Activated naive CD4-positive, alpha-beta T cell treated with anti-CD3 and anti-CD28 coated beads, Interleukin-2, amount 10 ng/mL, durations not matched to agents 7 days and 5 days (primary cell): ENCODE results near the gene CYP27C1.
"Not testable (repeated sequence)": the region's sequence is repeated elsewhere in the genome, so short reads cannot be mapped to it uniquely, and the experiment has no call there.

ENCODE experiments used
- CTCF ChIA-PET: fragments of 350-600 bp; sonication (Branson Sonifier 250); formaldehyde crosslinking; loops from one replicate; lab custom pipeline; 2021; ENCODE audit warnings: antibody characterized with exemption; lab: Charles Lee
- DNase-seq: peaks from one replicate; pipeline ENCODE4 v3.0.0-alpha.2; 2020
- H3K27ac Mint-ChIP-seq: one replicate; pipeline ENCODE4 v1.8.0; 2021; ENCODE audit warnings: mild to moderate bottlenecking, moderate library complexity, mixed read lengths
- H3K27me3 Mint-ChIP-seq: one replicate; pipeline ENCODE4 v1.8.0; 2021; ENCODE audit warnings: mild to moderate bottlenecking, mixed read lengths
- H3K36me3 Mint-ChIP-seq: one replicate; pipeline ENCODE4 v1.8.0; 2021; ENCODE audit warnings: mixed read lengths
- H3K4me1 Mint-ChIP-seq: one replicate; pipeline ENCODE4 v1.8.0; 2021; ENCODE audit warnings: mixed read lengths
- H3K4me3 Mint-ChIP-seq: one replicate; pipeline ENCODE4 v1.8.0; 2021; ENCODE audit warnings: mild to moderate bottlenecking, moderate library complexity, mixed read lengths
- H3K9me3 Mint-ChIP-seq: one replicate; pipeline ENCODE4 v1.8.0; 2021; ENCODE audit warnings: mixed read lengths

CYP27C1 gene, protein sequence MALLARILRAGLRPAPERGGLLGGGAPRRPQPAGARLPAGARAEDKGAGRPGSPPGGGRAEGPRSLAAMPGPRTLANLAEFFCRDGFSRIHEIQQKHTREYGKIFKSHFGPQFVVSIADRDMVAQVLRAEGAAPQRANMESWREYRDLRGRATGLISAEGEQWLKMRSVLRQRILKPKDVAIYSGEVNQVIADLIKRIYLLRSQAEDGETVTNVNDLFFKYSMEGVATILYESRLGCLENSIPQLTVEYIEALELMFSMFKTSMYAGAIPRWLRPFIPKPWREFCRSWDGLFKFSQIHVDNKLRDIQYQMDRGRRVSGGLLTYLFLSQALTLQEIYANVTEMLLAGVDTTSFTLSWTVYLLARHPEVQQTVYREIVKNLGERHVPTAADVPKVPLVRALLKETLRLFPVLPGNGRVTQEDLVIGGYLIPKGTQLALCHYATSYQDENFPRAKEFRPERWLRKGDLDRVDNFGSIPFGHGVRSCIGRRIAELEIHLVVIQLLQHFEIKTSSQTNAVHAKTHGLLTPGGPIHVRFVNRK

DNA sequence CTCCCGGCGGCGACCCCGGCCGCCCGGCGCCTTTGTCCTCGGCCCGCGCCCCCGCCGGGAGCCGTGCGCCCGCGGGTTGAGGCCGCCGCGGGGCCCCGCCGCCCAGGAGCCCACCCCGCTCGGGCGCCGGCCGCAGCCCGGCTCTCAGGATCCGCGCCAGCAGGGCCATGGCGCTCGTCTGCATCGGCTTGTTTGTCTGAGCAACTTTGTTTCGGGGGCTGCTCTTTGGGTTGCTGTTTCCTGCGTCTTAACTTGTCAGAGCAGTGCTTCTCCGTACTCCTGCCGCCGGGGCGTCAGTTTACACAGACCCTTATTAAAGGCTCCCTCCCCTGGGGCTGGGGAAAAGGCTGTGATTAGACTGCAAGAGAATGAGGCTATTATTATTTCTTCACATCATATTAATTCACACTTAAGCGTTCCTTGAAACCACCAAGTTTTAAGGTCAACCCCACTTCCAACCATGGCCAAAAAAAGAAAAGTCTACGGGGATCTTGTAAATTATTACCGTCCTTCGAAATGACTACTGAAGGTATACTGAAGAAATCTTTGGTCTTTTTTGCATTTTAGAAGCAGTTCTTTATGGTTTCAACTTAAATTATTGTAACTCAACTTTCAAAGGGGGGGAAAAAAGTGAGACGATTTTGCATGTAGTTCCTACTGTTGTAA lies at the start of gene CYP27C1:
CYP27C1 (minus strand) TSS at position 198 of the 666 bp plus-strand sequence; CDS start at position 169, 29 bp downstream.
- DNase-seq, result peak; percentile 26
- Mint-ChIP-seq H3K9me3 (no peaks in the 10 kb centered on the region), H3K4me3 (peak within 1 kb of the TSS; percentile 68), H3K27ac (no peak within 1 kb of the TSS), H3K36me3 (peaks cover 2% of the 10 kb centered on the region), H3K4me1 (peaks cover 16% of the 10 kb centered on the region), H3K27me3 (peaks cover 86% of the 10 kb centered on the region)
- CTCF ChIA-PET, result no interaction called here

DNA sequence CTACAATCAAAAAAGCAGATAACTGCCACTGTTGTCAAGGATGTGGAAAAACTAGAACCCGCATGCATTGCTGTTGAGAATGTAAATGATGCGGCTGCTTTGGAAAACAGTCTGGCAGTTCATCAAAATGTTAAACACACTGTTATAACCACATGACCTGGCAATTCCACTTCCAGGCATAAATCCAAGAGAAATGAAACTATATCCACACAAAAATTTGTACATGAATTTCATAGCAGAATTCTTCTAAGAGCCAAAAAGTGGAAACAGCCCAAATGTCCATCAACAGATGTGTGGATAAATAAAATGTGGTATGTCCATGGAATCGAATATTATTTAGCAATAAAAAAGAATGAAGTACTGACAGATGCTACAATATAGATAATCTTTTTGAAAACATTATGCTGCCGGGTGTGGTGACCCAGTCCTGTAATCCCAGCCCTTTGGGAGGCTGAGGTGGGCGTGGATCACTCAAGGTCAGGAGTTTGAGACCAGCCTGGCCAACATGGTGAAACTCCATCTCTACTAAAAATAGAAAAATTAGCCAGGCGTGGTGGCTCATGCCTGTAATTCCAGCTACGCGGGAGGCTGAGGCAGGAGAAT lies 41.8 kb upstream of the CYP27C1 start:
- CTCF ChIA-PET, result no interaction called here
- no peak overlapping the region for H3K27ac Mint-ChIP-seq
- no peak for DNase-seq

GRCh38 chr2:127259355-127259754 lies 39.3 kb upstream of the CYP27C1 start:
- Mint-ChIP-seq H3K36me3 (peaks cover 47% of the 10 kb centered on the region), H3K9me3 (no peaks in the 10 kb centered on the region), H3K27ac (no peak overlapping the region), H3K4me1 (no peaks in the 10 kb centered on the region), H3K4me3 (no peak overlapping the region), H3K27me3 (no peaks in the 10 kb centered on the region)
- DNase-seq, result no peak
- CTCF ChIA-PET, result no interaction called here

More for the DNA sequence above, 41.8 kb upstream of the CYP27C1 start:
- H3K4me3 Mint-ChIP-seq, result no peak overlapping the region
- peaks cover 42% of the 10 kb centered on the region for H3K36me3 Mint-ChIP-seq
- H3K4me1 Mint-ChIP-seq, result no peaks in the 10 kb centered on the region
- H3K9me3 Mint-ChIP-seq, result no peaks in the 10 kb centered on the region
- no peaks in the 10 kb centered on the region for H3K27me3 Mint-ChIP-seq

GRCh38 chr2:127256866-127257265 lies 36.8 kb upstream of the CYP27C1 start:
- Mint-ChIP-seq H3K36me3 (peaks cover 42% of the 10 kb centered on the region), H3K27me3 (no peaks in the 10 kb centered on the region), H3K4me3 (no peak overlapping the region), H3K27ac (no peak overlapping the region), H3K9me3 (no peaks in the 10 kb centered on the region), H3K4me1 (no peaks in the 10 kb centered on the region)
- CTCF ChIA-PET, result no interaction called here
- no peak for DNase-seq

DNA sequence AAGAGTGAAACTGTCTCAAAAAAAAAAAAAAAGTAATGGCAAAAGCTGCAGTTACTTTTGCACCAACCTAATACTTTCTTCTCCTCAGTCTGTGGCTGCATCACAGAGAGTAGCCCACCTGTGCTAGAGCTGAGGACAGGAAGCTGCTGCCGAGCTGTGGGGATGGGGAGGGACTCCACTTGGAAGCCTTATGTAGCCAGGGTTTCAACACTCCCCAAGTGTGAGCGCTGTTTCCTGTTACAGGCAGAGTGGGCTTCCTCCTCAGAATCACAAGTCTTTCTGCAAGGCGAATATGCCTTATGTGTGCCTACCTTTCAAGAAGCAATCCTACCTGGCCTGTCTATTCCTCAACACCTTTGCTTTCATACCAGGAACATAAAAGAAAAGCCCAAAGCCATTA lies 36.3 kb upstream of the CYP27C1 start:
- DNase-seq, result no peak
- no peaks in the 10 kb centered on the region for H3K9me3 Mint-ChIP-seq
- CTCF ChIA-PET, result no interaction called here
- no peak overlapping the region for H3K4me3 Mint-ChIP-seq
- no peak overlapping the region for H3K27ac Mint-ChIP-seq
- H3K36me3 Mint-ChIP-seq, result peaks cover 41% of the 10 kb centered on the region
- no peaks in the 10 kb centered on the region for H3K4me1 Mint-ChIP-seq
- no peaks in the 10 kb centered on the region for H3K27me3 Mint-ChIP-seq

DNA sequence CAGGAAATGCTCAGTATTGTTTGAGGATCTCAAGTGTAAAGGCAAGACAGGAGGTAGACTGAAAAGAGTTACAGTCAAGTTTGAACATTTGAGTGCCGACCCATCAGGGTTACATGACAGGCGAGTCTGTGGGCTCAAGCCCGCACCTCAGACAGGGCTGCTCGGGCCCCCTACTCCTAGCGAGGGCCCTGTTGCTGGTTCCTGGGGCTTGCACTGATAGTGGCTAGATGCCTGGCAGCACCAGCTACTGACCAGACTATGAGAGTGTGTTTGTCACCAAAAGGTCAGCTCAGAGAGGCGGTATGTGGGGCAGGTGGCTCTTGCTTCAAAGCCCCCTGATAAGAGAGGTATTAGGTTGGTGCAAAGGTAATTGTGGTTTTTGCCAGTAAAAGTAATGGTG lies 35.6 kb upstream of the CYP27C1 start:
- peaks cover 41% of the 10 kb centered on the region for H3K36me3 Mint-ChIP-seq
- CTCF ChIA-PET, result no interaction called here
- no peaks in the 10 kb centered on the region for H3K9me3 Mint-ChIP-seq
- H3K27ac Mint-ChIP-seq, result no peak overlapping the region
- H3K4me1 Mint-ChIP-seq, result no peaks in the 10 kb centered on the region
- H3K27me3 Mint-ChIP-seq, result no peaks in the 10 kb centered on the region
- H3K4me3 Mint-ChIP-seq, result no peak overlapping the region
- no peak for DNase-seq

- Mint-ChIP-seq H3K27ac (peak overlapping the region; percentile 50), H3K9me3 (no peaks in the 10 kb centered on the region), H3K27me3 (no peaks in the 10 kb centered on the region), H3K36me3 (peaks cover 38% of the 10 kb centered on the region), H3K4me3 (no peak overlapping the region), H3K4me1 (no peaks in the 10 kb centered on the region)
- no peak for DNase-seq
- CTCF ChIA-PET, result no interaction called here
Measured at GRCh38 chr2:127255146-127255545, 35.0 kb upstream of the CYP27C1 start.

GRCh38 chr2:127254386-127254981 lies 34.4 kb upstream of the CYP27C1 start:
- Mint-ChIP-seq H3K27ac (no peak overlapping the region), H3K36me3 (peaks cover 33% of the 10 kb centered on the region), H3K4me3 (no peak overlapping the region), H3K9me3 (no peaks in the 10 kb centered on the region), H3K27me3 (no peaks in the 10 kb centered on the region), H3K4me1 (no peaks in the 10 kb centered on the region)
- CTCF ChIA-PET, result no interaction called here
- DNase-seq, result no peak

- H3K27ac Mint-ChIP-seq, H3K4me1 Mint-ChIP-seq, DNase-seq, CTCF ChIA-PET, H3K4me3 Mint-ChIP-seq, H3K36me3 Mint-ChIP-seq, H3K27me3 Mint-ChIP-seq: not testable (repeated sequence)
- peaks cover 18% of the 10 kb centered on the region for H3K9me3 Mint-ChIP-seq
Measured at GRCh38 chr2:127241184-127241583, 21.1 kb upstream of the CYP27C1 start.

DNA sequence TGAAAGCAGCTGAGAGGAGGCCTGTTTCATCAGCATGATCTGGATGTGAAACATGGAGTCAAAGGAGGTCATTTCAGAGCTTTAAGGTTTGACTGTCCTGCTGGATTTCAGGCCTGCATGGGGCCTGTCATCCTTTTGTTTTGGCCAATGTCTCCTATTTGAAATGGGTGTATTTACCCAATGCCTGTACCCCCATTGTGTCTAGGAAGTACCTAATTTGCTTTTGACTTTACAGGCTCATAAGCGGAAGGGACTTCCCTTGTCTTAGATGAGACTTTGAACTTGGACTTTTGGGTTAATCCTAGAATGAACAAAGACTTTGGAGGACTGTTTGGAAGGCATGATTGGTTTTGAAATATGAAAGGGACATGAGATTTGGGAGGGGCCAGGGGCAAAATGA lies 19.3 kb upstream of the CYP27C1 start:
- no peaks in the 10 kb centered on the region for H3K36me3 Mint-ChIP-seq
- peaks cover 18% of the 10 kb centered on the region for H3K9me3 Mint-ChIP-seq
- H3K27me3 Mint-ChIP-seq, result peaks cover 11% of the 10 kb centered on the region
- DNase-seq, result no peak
- CTCF ChIA-PET, result no interaction called here
- no peaks in the 10 kb centered on the region for H3K4me1 Mint-ChIP-seq
- H3K27ac Mint-ChIP-seq, result no peak overlapping the region
- H3K4me3 Mint-ChIP-seq, result no peak overlapping the region

DNA sequence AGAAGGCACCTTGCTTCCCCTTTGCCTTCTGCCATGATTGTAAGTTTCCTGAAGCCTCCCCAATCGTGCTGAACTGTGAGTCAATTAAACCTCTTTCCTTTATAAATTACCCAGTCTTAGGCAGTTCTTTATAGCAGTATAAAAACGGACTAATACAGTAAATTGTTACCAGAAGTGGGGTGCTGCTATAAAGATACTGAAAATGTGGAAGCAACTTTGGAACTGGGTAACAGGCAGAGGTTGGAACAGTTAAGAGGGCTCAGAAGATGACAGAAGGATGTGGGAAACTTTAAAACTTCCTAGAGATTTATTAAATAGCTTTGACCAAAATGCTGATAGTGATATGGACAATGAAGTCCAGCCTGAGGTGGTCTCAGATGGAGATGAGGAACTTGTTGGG lies 17.7 kb upstream of the CYP27C1 start:
- H3K4me1 Mint-ChIP-seq, H3K27ac Mint-ChIP-seq, H3K4me3 Mint-ChIP-seq, DNase-seq, H3K36me3 Mint-ChIP-seq, CTCF ChIA-PET: not testable (repeated sequence)
- peaks cover 11% of the 10 kb centered on the region for H3K27me3 Mint-ChIP-seq
- H3K9me3 Mint-ChIP-seq, result peaks cover 18% of the 10 kb centered on the region

GRCh38 chr2:127235082-127235702 lies 15.1 kb upstream of the CYP27C1 start:
- Mint-ChIP-seq H3K36me3 (no peaks in the 10 kb centered on the region), H3K4me1 (no peaks in the 10 kb centered on the region), H3K27ac (no peak overlapping the region), H3K9me3 (peaks cover 8% of the 10 kb centered on the region), H3K4me3 (no peak overlapping the region), H3K27me3 (peaks cover 4% of the 10 kb centered on the region)
- no peak for DNase-seq
- CTCF ChIA-PET, result no interaction called here

GRCh38 chr2:127233710-127234109 lies 13.6 kb upstream of the CYP27C1 start:
- no peaks in the 10 kb centered on the region for H3K4me1 Mint-ChIP-seq
- H3K9me3 Mint-ChIP-seq, result peaks cover 6% of the 10 kb centered on the region
- no peak for DNase-seq
- CTCF ChIA-PET, result no interaction called here
- H3K36me3 Mint-ChIP-seq, result no peaks in the 10 kb centered on the region
- H3K27me3 Mint-ChIP-seq, result peaks cover 4% of the 10 kb centered on the region
- no peak overlapping the region for H3K4me3 Mint-ChIP-seq
- no peak overlapping the region for H3K27ac Mint-ChIP-seq
